Adrenal gland (tissue), 5 donors: ENCODE results near the gene SLC29A1.

ENCODE experiments used
- POLR2A ChIP-seq, 2 donors: fragments of 450-650 bp; IDR thresholded peaks; one replicate each; pipeline ENCODE4 v1.6.1; 2017; ENCODE audit warnings: antibody characterized with exemption in 2 of 2, mild to moderate bottlenecking in 2 of 2, moderate library complexity in 1 of 2
- TF ChIP-seq, protein P1 (sequence below), 6 experiments: fragments of 450-650 bp in 4 of 6; fragments of 200-600 bp in 2 of 6; sonication (generic) in 1 of 6; IDR thresholded peaks; 1 replicate in 5 of 6; 2 replicates in 1 of 6; pipeline versions ENCODE4 v1.5.1 to v1.8.0; 2016 to 2021; ENCODE audit warnings: antibody characterized with exemption in 6 of 6, mild to moderate bottlenecking in 2 of 6, moderate library complexity in 1 of 6
- donor health status: DM: no; HTN: no; CAD: no.

DNA sequence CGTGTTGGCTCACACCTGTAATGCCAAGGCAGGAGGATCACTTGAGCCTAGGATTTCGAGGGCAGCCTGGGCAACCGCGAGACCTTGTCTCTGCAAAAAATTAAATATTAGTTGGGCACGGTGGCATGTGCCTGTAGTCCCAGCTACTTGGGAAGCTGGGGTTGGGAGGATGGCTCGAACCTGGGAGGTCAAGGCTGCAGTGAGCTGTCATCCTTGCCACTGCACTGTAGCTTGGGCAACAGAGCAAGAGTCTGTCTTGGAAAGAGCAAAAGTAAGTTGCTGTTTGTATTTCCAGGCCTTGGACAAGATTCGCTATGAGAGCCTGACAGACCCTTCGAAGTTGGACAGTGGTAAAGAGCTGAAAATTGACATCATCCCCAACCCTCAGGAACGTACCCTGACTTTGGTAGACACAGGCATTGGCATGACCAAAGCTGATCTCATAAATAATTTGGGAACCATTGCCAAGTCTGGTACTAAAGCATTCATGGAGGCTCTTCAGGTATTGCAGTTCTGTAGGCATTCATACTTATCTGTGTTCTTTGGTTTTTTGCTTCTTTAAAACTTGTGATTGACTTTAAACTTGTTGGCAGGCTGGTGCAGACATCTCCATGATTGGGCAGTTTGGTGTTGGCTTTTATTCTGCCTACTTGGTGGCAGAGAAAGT is 25.8 kb downstream of the SLC29A1 start:
- TF ChIP-seq, protein P1, sequence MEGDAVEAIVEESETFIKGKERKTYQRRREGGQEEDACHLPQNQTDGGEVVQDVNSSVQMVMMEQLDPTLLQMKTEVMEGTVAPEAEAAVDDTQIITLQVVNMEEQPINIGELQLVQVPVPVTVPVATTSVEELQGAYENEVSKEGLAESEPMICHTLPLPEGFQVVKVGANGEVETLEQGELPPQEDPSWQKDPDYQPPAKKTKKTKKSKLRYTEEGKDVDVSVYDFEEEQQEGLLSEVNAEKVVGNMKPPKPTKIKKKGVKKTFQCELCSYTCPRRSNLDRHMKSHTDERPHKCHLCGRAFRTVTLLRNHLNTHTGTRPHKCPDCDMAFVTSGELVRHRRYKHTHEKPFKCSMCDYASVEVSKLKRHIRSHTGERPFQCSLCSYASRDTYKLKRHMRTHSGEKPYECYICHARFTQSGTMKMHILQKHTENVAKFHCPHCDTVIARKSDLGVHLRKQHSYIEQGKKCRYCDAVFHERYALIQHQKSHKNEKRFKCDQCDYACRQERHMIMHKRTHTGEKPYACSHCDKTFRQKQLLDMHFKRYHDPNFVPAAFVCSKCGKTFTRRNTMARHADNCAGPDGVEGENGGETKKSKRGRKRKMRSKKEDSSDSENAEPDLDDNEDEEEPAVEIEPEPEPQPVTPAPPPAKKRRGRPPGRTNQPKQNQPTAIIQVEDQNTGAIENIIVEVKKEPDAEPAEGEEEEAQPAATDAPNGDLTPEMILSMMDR (IDR thresholded peaks at IDR 0.05) = no peak
- TF ChIP-seq POLR2A (IDR thresholded peaks at IDR 0.05) = no peak
